C4-2B (cell line): ENCODE results near the gene BOD1L1.

Experiments used
- ZFX ChIP-seq: fragments of 450-650 bp; IDR thresholded peaks from 2 replicates; pipeline ENCODE4 v1.6.1; 2017
- TF ChIP-seq, protein P1 (sequence below): fragments of 450-650 bp; conservative IDR thresholded peaks from 2 replicates; pipeline ENCODE4 v1.5.1; 2017; ENCODE audit warnings: mild to moderate bottlenecking

DNA sequence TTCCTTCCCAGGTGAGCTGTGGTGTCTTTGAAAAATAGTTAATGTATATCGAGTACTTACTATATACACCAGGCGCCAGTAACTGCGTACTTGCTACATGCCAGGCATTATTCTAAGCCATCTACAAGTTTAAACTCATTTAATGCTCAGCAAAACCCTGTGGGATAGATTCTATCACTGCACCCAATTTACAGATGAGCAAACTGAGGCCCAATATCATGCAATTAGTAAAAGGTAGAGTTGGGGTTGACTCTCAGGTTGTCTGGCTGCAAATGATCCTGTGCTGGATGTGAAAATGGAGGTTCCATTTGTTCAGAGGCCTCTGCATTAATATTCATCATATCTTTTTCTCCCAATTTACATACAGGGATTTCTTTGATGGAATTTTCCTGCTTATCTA lies 100.9 kb downstream of the BOD1L1 start:
- TF ChIP-seq, protein P1, sequence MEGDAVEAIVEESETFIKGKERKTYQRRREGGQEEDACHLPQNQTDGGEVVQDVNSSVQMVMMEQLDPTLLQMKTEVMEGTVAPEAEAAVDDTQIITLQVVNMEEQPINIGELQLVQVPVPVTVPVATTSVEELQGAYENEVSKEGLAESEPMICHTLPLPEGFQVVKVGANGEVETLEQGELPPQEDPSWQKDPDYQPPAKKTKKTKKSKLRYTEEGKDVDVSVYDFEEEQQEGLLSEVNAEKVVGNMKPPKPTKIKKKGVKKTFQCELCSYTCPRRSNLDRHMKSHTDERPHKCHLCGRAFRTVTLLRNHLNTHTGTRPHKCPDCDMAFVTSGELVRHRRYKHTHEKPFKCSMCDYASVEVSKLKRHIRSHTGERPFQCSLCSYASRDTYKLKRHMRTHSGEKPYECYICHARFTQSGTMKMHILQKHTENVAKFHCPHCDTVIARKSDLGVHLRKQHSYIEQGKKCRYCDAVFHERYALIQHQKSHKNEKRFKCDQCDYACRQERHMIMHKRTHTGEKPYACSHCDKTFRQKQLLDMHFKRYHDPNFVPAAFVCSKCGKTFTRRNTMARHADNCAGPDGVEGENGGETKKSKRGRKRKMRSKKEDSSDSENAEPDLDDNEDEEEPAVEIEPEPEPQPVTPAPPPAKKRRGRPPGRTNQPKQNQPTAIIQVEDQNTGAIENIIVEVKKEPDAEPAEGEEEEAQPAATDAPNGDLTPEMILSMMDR: no peak
- no peak for TF ChIP-seq ZFX
